IPS-15b (cell line): ENCODE results near the gene ATPAF2.

Experiments used
- H3K27me3 ChIP-seq: one replicate; pipeline ENCODE4 v1.6.1; 2013; ENCODE audit warnings: low read length; ENCODE audit not compliant: control insufficient read depth, insufficient read depth
- H3K36me3 ChIP-seq: one replicate; pipeline ENCODE4 v1.6.1; 2013; ENCODE audit warnings: low read length; ENCODE audit not compliant: control insufficient read depth, insufficient read depth
- H3K4me1 ChIP-seq: one replicate; pipeline ENCODE4 v1.6.1; 2013; ENCODE audit warnings: mild to moderate bottlenecking, low read length; ENCODE audit not compliant: control insufficient read depth, insufficient read depth
- H3K4me3 ChIP-seq: one replicate; pipeline ENCODE4 v1.5.1; 2013; ENCODE audit warnings: low read depth, low read length
- H3K9ac ChIP-seq: one replicate; pipeline ENCODE4 v1.6.1; 2013; ENCODE audit warnings: low read depth, mild to moderate bottlenecking, low read length
- H3K9me3 ChIP-seq: one replicate; pipeline ENCODE4 v1.6.1; 2013; ENCODE audit warnings: mild to moderate bottlenecking, low read length; ENCODE audit not compliant: control insufficient read depth, insufficient read depth

Gene ATPAF2

GRCh38 chr17:18038861-18039534, at the start of gene ATPAF2, which contains the start of gene GID4:
ATPAF2 (minus strand) TSS chr17:18039168; CDS start chr17:18039013, 155 bp downstream.
GID4 (plus strand) TSS chr17:18039408; CDS start chr17:18039465, 57 bp downstream.
- Histone ChIP-seq H3K4me3 (peak within 1 kb of the TSS; percentile 93), H3K9ac (peak within 1 kb of the TSS; percentile 80), H3K9me3 (no peaks in the 10 kb centered on the region), H3K27me3 (no peaks in the 10 kb centered on the region), H3K36me3 (no peaks in the 10 kb centered on the region), H3K4me1 (no peaks in the 10 kb centered on the region)

GRCh38 chr17:18087610-18088491, 48.9 kb upstream of the ATPAF2 start, which contains the start of gene DRG2:
DRG2 (plus strand) TSS chr17:18087948; CDS start chr17:18088024, 76 bp downstream.
- Histone ChIP-seq H3K36me3 (peaks cover 3% of the 10 kb centered on the region), H3K27me3 (no peaks in the 10 kb centered on the region), H3K4me1 (peaks cover 3% of the 10 kb centered on the region), H3K4me3 (peak within 1 kb of the TSS; percentile 74), H3K9me3 (no peaks in the 10 kb centered on the region), H3K9ac (peak within 1 kb of the TSS; percentile 89)

GRCh38 chr17:18084256-18084655, 45.3 kb upstream of the ATPAF2 start:
- H3K4me1 ChIP-seq, result peaks cover 3% of the 10 kb centered on the region
- no peak overlapping the region for H3K9ac ChIP-seq
- H3K27me3 ChIP-seq, result no peaks in the 10 kb centered on the region
- H3K4me3 ChIP-seq, result no peak overlapping the region
- no peaks in the 10 kb centered on the region for H3K36me3 ChIP-seq
- no peaks in the 10 kb centered on the region for H3K9me3 ChIP-seq

DNA sequence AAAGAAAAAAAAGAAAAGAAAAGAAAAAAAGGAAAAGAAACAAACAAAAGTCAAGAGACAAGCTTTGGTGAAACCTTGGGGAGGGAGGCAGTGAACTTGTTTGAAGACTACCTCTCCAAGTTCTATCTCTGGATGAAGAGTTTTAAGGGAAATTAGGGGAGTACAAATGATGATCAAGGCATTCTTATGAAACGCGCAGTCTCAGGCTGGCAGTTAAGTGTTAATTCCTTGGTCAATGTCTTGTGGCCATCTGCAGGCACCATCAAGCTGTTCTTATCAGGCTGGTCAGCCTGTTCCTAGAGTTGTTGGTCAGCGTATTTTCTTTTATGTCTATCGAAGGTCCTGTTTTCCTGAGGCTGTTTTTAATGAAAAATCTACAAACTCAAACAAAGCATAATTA, 40.6 kb upstream of the ATPAF2 start:
- Histone ChIP-seq H3K9ac (no peak overlapping the region), H3K27me3 (no peaks in the 10 kb centered on the region), H3K9me3 (no peaks in the 10 kb centered on the region), H3K36me3 (no peaks in the 10 kb centered on the region), H3K4me3 (no peak overlapping the region), H3K4me1 (no peaks in the 10 kb centered on the region)

DNA sequence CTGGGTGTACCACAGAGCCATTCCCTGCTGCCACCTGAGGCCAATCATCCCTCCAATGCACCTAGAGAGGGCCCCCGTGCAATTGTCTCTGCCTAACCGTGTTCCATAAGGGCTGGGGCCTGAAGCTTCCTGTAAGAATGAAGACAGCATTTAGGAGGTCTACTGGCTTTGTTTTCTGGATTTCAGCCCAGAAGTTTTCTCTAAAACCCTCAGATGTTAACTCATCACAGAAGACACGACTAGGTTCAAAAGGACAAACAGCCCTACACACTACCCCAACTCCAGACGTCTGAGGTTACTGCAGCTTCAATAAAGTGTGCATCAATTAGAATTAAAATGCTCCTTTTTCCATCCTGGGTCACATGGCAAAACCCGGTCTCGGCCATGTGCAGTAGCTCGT, 38.0 kb upstream of the ATPAF2 start:
- H3K4me3 ChIP-seq, result no peak overlapping the region
- no peaks in the 10 kb centered on the region for H3K36me3 ChIP-seq
- H3K27me3 ChIP-seq, result no peaks in the 10 kb centered on the region
- no peaks in the 10 kb centered on the region for H3K9me3 ChIP-seq
- H3K4me1 ChIP-seq, result no peaks in the 10 kb centered on the region
- H3K9ac ChIP-seq, result no peak overlapping the region

GRCh38 chr17:18074566-18075272, 35.8 kb upstream of the ATPAF2 start:
- no peaks in the 10 kb centered on the region for H3K27me3 ChIP-seq
- no peak overlapping the region for H3K9ac ChIP-seq
- no peaks in the 10 kb centered on the region for H3K9me3 ChIP-seq
- peaks cover 3% of the 10 kb centered on the region for H3K4me1 ChIP-seq
- no peak overlapping the region for H3K4me3 ChIP-seq
- H3K36me3 ChIP-seq, result no peaks in the 10 kb centered on the region

GRCh38 chr17:18071751-18072150, 32.8 kb upstream of the ATPAF2 start:
- Histone ChIP-seq H3K9ac (no peak overlapping the region), H3K9me3 (no peaks in the 10 kb centered on the region), H3K36me3 (no peaks in the 10 kb centered on the region), H3K4me3 (no peak overlapping the region), H3K4me1 (peaks cover 3% of the 10 kb centered on the region), H3K27me3 (no peaks in the 10 kb centered on the region)

DNA sequence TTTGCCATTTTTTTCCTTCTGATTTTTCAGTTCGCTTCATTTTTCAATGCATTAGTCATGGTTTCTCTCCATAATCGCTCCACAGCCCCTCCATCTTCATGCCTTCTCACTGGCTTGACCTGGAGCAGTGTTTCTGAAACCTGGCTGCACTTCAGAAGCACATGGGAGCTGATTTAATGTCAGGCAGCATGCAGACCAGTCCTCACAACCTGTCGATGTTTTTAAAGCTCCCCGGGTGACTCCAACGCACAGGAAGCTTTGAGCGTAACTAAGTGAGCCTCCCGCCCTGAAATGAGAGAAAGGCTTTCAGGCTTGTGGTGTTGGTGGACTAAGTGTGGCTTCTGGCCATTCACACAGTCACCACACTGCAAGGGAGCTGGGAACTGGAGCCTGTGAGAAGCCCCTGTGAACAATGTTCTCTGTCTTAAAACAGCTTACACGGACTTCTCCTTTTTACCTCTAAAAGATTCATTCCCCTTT, 31.9 kb upstream of the ATPAF2 start:
- Histone ChIP-seq H3K4me3 (no peak overlapping the region), H3K4me1 (peaks cover 3% of the 10 kb centered on the region), H3K36me3 (no peaks in the 10 kb centered on the region), H3K9ac (no peak overlapping the region), H3K27me3 (no peaks in the 10 kb centered on the region), H3K9me3 (no peaks in the 10 kb centered on the region)

DNA sequence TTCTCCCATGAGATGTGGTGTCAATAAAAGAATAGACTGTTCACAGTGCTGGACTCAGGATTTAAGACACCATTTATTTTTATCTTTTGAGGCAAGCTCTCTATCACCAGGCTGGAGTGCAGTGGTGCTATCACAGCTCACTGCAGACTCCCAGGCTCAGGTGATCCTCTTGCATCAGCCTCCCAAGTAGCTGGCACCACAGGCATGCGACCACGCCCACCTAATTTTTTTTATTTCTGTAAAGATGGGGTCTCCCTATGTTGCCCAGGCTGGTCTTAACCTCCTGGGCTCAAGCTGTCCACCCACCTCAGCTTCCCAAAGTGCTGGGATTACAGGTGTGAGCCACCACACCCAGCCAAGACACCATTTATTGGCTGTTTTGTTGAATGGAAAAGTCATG, 30.1 kb upstream of the ATPAF2 start:
- Histone ChIP-seq H3K9me3 (no peaks in the 10 kb centered on the region), H3K9ac (no peak overlapping the region), H3K27me3 (no peaks in the 10 kb centered on the region), H3K4me3 (no peak overlapping the region), H3K4me1 (peaks cover 3% of the 10 kb centered on the region), H3K36me3 (no peaks in the 10 kb centered on the region)

DNA sequence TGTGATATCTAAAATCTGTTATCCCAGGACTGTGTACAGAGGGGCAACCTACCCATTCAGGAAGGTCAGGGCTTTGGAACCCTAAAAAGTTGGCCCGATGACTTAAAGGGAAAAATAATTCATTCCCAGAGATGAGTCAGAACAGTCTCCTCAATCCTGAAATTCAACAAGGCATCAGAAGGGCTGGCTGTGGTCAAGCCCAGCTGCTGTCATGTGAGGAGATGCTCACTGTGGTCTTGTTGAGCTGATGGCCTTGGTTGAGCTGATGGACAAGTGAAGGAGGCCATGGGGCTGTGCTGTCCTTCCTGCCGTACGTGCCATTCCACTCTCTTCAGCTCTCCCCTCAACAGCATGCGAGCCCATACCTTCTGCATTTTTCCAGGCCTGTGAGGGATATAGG, 27.9 kb upstream of the ATPAF2 start:
- no peaks in the 10 kb centered on the region for H3K27me3 ChIP-seq
- H3K9me3 ChIP-seq, result no peaks in the 10 kb centered on the region
- H3K4me3 ChIP-seq, result no peak overlapping the region
- peaks cover 3% of the 10 kb centered on the region for H3K4me1 ChIP-seq
- H3K9ac ChIP-seq, result no peak overlapping the region
- H3K36me3 ChIP-seq, result peaks cover 4% of the 10 kb centered on the region

DNA sequence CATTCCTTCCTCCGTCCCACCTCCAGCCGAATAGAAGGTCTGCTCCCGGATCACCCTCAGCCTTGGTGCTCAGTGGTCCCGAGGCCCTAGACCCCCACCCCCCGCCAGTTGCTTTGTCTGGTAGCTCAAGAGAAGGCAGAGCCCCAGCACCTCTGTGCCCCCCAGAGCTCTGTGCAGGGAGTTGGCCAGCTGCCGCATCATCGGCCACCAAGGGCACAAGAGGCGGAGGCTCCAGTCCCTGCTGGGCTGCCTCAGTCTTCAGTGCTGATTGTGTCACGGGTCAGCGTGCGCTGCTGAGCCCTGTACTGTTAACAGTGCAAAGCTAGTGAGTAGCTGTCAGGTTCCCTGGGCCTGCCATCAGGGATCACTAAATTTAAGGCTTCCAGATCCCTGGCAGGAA, 26.6 kb upstream of the ATPAF2 start:
- Histone ChIP-seq H3K36me3 (peaks cover 10% of the 10 kb centered on the region), H3K4me3 (no peak overlapping the region), H3K9ac (no peak overlapping the region), H3K9me3 (no peaks in the 10 kb centered on the region), H3K4me1 (no peaks in the 10 kb centered on the region), H3K27me3 (no peaks in the 10 kb centered on the region)
